Fibroblast of gingiva (primary cell): ENCODE data around the gene PAAF1.
A peak's percentile ranks its signal among the peaks of the same experiment; 100 is the strongest.
"Not testable (repeated sequence)": the region's sequence is repeated elsewhere in the genome, so short reads cannot be mapped to it uniquely, and the experiment has no call there.

Experiments
- DNase-seq: peaks from one replicate; pipeline ENCODE4 v3.0.0-alpha.2; 2011; ENCODE audit warnings: low read depth

Gene PAAF1

GRCh38 chr11:73883856-73884255 is 7.1 kb downstream of the PAAF1 start:
- no peak for DNase-seq

- DNase-seq, result no peak
Observed at GRCh38 chr11:73888244-73888643, 11.4 kb downstream of the PAAF1 start.

- peak; percentile 50 for DNase-seq
Observed at GRCh38 chr11:73889019-73889418, 12.2 kb downstream of the PAAF1 start.

DNA sequence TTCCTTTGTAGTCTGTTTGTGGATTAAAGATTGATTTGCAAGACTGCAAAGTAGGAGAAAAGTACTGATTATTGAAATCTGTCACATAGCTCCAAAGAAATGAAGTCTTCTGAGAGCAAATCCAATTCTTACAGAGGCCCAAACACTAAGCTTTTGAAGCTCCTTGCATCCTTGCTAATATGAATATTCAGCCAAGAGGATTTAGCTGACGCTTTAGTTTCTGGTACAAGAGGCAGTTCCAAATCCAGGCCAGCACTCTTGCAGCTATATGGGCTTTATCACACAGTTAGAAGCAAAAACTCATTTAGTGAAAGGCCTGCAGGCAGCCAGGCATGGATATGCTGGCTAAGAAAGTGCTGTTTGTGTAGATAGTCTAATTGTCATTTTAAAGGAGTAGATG is 12.7 kb downstream of the PAAF1 start:
- DNase-seq, result no peak

GRCh38 chr11:73893041-73893440 is 16.2 kb downstream of the PAAF1 start:
- no peak for DNase-seq

- DNase-seq, result no peak
Observed at GRCh38 chr11:73894725-73895335, 18.0 kb downstream of the PAAF1 start.

- DNase-seq, result no peak
Observed at GRCh38 chr11:73902303-73902702, 25.5 kb downstream of the PAAF1 start.

- no peak for DNase-seq
Observed at GRCh38 chr11:73907191-73907590, 30.4 kb downstream of the PAAF1 start.

- no peak for DNase-seq
Observed at GRCh38 chr11:73912026-73912425, 35.2 kb downstream of the PAAF1 start.

DNA sequence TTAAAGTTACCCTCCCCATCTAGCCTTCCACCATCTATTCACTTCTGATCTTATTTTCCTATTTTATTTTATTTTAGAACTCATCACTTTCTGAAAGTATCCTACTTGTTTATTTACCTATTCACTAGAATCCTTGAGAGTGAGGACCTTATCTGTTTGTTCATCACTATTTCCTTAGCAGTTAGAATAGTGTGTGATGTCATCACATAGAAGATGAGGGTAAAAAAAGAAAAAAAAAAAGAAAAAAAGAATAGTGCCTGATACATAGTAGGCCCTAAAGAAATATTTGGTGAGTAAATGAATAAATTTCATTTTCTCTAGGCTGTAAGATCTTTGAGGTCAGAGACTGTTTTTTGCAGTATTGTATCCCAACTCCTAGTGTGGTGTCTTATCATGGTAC is 36.7 kb downstream of the PAAF1 start:
- no peak for DNase-seq

DNA sequence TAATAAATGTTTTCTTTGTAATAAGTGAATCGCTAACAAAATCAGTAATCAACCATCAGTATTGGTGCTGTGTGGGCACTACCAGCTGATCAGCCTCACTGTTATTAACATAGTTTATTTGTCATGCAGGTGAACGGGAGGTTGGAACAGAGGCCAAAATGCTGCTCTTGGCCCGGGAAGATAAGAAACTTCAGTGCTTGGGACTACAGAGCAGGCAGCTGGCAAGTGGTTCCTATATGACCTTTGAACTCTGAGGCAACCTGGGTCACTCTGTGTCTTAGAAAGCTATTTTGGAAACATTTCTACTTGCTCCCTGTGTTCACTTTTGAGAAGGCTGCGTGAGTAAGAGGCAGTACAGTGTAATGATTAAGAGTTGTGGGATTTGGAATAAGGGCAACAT is 37.5 kb downstream of the PAAF1 start:
- DNase-seq, result no peak

GRCh38 chr11:73916435-73916834 is 39.6 kb downstream of the PAAF1 start:
- no peak for DNase-seq

- no peak for DNase-seq
Observed at GRCh38 chr11:73921180-73921579, 44.4 kb downstream of the PAAF1 start.

GRCh38 chr11:73929388-73929787 is 52.6 kb downstream of the PAAF1 start:
- no peak for DNase-seq

GRCh38 chr11:73931039-73931645 is 54.3 kb downstream of the PAAF1 start:
- peak; percentile 65 for DNase-seq

- no peak for DNase-seq
Observed at GRCh38 chr11:73931951-73932350, 55.2 kb downstream of the PAAF1 start.

GRCh38 chr11:73932781-73933180 is 56.0 kb downstream of the PAAF1 start:
- DNase-seq, result no peak

DNA sequence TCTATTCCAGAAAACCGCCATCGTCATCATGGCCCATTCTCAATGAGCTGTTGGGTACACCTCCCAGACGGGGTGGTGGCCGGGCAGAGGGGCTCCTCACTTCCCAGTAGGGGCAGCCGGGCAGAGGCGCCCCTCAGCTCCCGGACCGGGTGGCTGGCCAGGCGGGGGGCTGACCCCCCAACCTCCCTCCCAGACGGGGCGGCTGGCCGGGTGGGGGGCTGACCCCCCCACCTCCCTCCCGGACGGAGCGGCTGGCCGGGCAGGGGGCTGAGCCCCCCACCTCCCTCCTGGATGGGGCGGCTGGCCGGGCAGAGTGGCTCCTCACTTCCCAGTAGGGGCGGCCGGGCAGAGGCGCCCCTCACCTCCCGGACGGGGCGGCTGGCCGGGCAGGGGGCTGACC is 59.2 kb downstream of the PAAF1 start:
- DNase-seq, result not testable (repeated sequence)

GRCh38 chr11:73939096-73939495 is 62.3 kb downstream of the PAAF1 start:
- no peak for DNase-seq

DNA sequence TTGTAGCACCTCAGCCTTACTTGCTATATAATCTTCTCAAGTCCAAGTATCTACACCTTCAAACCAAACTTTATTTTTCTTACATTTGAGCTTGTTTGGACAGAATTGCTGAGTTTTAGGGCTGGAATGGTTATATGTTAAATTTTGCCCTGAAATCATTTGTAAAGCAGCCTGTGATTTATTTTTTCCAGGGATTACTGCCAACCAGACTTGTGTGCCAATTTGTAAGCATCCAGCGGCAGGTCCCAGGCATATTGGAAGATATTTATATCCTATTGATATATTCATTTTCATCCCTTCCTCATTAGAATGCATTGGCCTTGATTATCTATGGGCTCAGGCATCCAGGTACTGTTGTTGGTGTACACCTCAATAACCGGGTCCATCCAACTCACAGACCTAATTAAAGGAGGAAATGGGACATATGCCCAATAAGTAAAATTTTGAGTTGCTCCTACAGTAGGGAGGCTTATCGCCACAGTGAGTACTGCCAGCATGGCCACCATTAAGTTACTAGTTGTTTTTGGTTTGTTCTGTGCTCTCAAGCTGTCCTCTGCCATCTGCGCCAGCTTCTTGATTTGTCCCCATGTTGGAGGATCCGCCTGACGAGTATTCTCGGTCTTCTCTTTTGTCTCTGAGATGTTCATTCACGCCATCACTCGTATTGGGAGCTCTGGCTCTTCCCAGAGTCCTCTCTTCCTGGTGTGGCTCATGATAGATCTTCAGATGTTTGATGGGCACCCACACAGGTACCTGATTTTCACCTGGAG is 64.2 kb downstream of the PAAF1 start:
- peak; percentile 18 for DNase-seq

- DNase-seq, result no peak
Observed at GRCh38 chr11:73942010-73942409, 65.2 kb downstream of the PAAF1 start.

DNA sequence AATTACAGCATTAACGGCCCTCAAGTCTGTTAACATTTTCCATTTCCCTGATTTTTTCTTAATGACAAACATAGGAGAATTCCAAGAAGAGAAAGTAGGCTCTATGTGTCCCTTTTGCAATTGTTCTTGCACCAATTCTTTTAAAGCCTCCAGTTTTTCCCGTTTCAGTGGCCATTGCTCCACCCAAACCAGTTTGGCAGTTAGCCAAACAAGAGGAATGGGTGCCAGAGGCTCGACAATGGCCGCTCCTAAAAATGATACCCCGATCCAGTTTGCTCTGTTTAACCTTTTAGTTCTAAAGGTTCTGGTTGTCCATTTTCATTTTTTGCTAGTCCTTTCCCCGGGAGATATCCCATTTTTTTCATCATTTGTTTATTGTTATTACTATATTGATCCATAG is 67.3 kb downstream of the PAAF1 start:
- DNase-seq, result no peak

GRCh38 chr11:73944901-73945300 is 68.1 kb downstream of the PAAF1 start:
- no peak for DNase-seq
